Measurements from ENCODE around the gene GPR84.

The GPR84 gene

GRCh38 chr12:54321363-54321762 lies 42.9 kb downstream of the GPR84 start:
- no peak for DNase-seq
